D341Med (cell line): Measurements from ENCODE around the gene ORMDL1.

Experiments
- DNase-seq: peaks from one replicate; pipeline ENCODE4 v3.0.0; 2012; ENCODE audit warnings: low spot score

ORMDL1 gene, protein sequence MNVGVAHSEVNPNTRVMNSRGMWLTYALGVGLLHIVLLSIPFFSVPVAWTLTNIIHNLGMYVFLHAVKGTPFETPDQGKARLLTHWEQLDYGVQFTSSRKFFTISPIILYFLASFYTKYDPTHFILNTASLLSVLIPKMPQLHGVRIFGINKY

DNA sequence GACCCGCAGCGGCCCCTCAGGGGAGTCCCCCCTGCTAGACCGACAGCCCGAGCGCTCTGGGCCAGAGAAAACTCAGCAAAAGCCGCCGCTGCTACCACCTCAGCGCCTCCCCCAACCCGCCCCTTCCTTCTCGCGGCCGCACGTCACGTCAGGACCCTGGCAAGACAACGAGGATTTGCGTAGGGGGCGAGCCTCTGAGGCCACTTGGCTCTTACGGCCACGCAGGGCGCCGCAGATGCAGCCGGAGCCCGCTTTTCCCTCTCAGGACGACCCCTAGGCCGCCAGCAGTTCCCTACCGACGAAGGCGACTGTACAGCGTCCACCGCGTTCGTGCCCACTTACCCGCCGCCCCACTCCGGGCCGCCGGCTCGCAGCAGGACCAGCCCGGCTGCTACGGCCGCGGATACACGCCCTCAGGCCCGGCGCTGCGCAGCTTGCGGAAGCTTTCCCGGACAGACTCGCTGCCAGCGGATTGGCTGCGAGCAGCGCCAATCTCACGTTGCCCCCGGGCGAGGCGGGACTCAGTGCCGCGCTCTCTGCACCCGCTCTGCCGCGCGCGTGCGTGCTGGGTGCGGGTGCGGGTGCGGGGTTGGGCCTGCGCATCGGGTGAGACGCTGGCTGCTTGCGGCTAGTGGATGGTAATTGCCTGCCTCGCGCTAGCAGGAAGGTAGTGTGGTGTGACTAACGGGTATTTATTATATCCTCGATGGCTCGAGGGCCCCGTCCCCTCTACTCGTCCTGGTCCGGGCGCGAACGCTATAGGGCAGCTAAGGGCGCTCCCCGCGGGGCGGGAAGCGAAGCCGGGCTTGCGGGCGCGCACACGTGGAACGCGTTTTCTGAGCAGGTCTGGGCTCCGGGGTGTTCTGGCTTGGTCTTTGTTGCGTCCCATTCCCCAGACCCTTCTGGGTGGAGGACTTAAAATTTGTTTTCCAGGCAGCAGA, at the start of gene ORMDL1, which contains the start of gene PMS1:
Gene ORMDL1 (minus strand): TSS at position 413 of the 941 bp plus-strand sequence. CDS start 1,744 bp downstream, outside the sequence.
Gene PMS1 (plus strand): TSS at position 524 of the 941 bp plus-strand sequence. CDS start 7,360 bp downstream, outside the sequence.
- peak; percentile 98 for DNase-seq

DNA sequence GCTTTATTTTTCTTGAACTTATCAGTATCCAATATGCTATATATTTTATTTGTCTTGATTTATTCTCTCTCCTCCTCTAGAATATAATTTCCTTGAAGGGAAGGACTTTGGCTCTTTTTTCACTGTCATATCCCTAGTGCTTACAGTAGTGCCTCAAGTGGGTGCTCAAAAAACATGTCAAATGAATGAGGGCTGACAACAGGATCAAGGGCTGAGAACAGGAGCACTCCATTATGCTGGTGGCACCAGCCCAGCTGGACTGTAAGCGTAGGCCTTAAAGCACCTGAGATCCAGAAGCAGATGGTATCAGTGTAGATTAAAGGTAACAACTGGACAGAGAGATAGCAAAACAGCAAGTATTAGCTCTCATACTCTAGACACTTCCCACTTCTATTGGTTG, 46.4 kb upstream of the ORMDL1 start:
- DNase-seq: no peak

DNA sequence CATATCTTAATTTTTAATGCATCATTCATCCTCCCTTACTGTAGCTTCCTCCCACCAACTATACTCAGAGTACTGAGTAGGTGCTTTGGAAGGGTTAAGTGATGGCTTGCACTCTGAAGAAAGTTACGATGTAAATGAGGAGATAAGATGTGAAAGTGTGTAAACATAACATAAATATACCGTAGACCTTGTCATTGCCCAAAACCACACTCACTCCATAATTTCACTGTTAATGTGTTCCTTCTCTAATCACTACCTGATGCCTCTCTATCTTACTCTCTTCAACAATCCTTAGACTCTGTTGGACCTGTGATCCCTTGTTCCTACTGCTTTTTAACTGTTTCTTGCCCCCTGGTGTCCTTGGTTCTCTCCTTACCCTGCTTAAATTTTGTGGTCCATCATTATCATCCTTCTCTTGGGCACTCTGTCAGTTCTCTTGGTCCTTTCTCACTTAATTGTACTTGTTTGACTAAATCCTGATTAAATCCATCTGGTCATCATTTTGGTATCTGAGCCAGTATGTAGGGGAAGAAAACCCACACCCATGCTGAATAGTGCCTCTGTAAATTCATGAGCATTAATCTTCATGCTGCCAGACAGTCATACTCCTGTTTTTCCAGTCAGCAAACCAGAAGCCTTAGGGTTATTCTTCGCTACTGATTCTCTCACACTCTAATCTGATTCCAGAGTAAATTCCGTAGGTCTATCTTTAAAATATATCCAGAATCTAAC, 45.1 kb upstream of the ORMDL1 start:
- DNase-seq: no peak

DNA sequence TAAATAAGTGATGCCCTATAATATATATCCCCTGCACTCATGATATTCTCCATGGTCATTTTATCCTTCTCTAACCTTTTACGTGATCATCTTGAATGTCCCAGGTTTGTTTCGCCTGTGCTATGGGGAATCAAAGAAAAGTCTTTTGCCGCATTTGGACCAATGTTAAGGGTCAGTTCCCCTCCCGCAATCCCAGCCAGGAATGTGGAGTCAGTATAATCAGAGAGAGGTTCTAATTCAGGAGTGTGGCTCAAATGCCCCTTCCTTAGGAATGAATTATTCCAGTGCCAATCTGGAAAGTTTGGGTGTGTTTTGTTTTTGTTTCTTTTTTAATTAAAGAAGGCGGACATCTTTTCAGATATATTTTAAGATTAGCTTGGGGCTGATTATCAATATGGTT, 41.9 kb upstream of the ORMDL1 start:
- DNase-seq: no peak

DNA sequence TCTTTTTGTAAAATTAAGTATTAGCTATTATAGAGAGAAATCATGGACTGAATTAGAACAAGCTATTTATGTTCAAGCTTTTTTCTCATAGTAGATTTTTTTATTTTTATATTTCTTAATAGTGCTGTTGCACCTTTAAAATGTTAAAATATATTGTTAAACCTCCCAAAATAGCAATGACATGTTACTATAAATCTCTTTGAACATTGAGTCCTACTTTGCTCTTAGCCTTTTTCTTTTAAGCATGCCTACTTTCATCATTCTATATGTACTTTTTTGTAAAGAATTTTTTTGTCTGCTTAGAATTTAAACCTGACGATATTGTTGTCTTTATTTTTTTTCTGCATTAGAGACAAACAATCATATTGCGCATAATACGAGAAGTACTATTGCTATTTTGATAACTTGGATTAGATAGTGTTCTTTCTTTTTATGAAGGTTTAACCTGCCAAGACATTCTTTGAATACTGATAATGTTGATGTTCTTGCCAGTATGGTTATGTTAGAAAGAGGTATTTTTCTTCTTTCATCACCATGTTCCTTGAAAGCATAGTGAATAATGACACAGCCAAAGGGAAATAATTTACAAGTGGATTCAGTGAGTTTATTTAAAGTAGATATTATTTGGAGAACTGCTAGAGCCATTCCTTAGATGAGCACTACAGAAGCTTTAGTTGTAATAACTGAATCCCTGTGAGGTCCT, 40.7 kb upstream of the ORMDL1 start:
- no peak for DNase-seq

DNA sequence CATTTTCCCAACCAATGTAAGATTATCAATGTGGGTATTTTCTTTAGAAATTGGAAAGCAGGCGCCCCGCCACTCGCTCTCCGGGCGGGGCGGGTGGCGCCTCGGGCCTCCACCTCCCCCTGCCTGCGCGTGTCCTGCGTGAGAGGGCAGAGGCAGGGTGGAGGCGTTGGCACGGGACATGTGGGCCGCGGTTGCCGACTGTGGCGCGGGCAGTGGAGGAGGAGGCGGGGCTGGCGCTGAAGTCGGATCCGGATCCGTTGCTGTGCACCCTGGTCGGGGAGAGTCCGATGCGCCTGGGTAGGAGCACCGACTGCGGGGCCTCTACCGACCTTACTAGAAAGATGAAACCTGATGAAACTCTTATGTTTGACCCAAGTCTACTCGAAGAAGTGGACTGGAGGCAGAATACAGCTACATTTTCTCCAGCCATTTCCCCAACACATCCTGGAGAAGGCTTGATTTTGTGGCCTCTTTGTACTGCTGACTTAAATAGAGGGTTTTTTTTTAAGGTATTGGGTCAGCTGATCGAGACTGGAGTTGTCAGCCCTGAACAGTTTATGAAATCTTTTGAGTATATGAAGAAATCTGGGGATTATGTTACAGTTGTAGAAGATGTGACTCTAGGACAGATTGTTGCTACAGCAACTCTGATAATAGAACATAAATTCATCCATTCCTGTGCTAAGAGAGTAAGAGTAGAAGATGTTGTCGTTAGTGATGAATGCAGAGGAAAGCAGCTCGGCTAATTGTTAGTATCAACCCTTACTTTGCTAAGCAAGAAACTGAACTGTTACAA, 38.0 kb upstream of the ORMDL1 start:
- DNase-seq: peak; percentile 17

DNA sequence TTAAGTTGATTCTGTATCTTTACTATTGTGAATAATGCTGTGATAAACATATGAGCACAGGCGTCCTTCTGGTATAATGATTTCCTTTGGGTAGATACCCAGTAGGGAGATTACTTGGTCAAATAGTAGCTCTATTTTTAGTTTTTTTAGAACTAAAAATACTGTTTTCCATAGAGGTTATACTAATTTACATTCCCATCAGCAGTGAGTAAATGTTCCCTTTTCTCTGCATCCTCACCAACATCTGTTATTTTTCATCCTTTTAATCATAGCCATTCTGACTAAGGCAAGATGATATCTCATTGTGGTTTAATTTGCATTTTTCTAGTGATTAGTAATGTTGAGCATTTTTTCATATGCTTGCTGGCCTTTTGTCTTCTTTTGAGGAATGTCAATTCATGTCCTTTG, 35.2 kb upstream of the ORMDL1 start:
- no peak for DNase-seq

DNA sequence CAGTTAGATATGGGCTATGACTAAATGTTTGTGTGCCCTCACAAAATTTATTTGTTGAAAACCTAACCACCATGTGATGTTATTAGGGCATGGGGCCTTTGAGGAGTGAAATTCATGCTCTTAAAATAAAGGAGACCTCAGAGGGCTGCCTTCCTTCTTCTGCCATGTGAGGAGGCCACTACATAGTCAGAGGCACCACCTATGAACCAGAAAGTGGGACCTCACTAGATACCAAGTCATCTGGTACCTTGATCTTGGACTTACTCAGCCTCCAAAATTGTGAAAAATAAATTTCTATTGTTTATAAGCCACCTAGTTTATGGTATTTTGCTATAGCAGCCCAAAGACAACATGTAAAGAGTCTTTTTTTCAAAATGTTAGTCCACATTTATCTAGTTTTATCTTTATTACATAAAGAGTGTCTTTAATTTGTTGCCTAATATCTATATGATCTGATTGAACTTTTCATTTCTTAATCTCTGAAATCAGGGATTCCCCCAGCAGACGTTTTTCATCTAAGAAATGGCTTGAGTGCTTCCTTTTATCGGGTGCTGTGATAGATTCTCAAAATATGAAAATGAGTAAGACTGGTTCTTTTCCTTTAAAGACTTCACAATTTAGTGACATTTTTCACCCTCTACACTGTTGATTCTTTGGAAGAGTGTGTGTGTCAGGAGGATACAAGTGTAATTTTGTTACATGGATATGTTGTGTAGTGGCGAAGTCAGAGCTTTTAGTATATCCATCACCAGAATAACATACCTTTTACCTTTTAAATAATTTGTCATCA, 34.3 kb upstream of the ORMDL1 start:
- DNase-seq: no peak

DNA sequence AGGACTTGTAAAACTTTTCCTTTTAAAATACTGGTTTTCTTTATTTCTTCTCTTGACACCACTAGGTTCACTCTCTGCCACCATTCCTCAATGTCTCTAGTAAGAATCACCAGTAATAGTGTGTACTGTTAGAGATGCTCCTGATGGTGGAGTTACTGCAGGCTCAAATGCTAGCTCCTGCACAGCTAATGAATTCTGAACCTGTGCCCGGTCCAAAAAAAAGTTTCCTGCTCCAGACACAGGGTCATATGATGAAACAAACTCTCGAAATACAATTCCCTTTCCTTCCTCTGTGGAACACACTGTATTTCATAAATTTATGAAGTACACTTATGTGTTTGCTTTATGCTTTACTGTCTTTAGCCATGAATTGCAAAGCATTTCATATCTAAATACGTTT, 19.3 kb upstream of the ORMDL1 start:
- DNase-seq: no peak

DNA sequence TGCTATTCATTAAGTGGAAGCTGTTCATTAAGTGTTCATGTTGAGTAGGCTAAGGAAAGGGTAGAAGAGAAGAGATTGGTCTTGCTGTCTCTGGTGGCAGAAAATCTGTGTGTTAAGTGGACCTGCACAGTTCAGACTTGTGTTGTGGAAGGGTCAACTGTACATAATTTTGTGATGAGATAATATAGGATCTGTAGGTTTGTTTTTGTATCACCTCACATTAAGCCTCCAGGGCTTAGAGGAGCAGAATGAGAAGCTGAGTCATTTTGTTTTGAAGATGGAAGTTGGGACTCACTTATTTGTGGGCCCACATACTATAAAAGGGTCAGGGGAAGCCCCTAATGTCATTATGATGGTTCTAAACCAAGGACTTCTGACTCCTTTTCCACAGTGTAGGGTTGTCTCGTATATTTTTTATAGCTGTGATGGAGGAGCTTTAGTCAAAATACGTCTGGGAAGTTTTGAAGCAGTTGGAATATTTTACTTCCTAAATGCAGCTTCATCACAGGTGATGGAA, 18.3 kb upstream of the ORMDL1 start:
- DNase-seq: no peak

DNA sequence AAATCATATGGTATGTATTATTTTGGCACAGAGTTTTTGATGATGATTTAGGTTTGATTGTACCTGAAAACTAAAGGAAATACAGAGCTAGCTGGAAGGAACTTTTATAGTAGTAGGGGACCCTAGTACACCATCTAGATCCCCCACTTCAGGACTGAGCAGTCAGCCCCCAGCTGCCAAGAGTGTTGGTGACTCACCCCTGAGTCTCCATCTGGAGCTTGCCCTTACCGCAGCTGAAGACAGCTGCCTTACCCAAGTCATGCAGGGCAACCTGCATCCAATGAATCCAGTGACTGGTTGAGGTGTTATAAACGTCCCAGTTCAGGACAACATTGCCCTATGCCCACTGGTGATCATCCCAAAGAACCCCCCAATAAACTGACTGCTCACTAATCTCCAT, 15.4 kb upstream of the ORMDL1 start:
- DNase-seq: no peak

DNA sequence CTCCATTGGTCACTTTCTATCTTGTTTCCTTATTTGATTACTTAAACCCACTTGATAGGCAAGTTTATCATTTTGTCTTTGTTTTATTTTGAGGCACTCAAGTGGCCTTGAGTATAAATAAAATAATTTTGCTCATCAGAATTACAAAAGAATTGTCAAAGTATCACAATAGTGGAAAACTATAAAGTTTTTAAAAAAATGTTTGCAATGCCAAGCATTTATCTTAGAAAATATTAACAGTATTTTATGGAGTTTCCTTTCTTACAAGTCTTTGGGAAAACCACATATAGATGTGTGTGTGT, 14.8 kb upstream of the ORMDL1 start:
- no peak for DNase-seq

DNA sequence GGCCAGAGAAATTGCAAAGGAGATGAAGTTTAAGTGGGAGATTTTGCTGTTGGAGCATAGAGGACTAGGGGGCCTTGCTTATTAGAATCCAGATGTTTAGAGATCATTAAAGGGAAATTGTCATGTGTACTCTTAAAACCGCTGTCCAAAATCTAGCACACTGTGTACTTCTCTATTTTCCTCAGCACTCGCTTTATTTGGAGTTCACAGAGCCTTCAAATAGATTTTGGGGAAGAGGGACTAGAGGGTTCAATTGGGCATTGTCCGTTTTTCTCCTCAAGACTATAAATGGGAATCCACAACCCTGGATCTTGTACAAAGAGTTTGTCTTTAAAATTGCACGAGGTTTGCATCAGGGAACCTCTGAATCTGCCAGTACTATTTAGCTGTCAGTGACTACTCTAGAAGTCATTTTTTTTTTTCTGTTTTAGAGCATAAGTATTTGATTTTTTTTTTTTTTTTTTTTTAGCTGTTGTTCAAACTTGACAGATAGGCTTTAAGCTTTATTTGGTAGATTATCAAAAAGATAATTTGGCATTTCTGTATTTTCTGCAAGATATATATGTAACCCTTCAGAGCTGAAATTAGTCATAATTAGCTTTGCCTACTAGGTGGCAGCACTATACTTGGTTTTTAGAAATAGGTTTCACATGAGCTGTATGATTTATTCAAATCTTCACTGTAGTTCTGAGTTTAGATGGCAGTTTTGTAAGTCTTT, 14.3 kb upstream of the ORMDL1 start:
- DNase-seq: peak; percentile 26

DNA sequence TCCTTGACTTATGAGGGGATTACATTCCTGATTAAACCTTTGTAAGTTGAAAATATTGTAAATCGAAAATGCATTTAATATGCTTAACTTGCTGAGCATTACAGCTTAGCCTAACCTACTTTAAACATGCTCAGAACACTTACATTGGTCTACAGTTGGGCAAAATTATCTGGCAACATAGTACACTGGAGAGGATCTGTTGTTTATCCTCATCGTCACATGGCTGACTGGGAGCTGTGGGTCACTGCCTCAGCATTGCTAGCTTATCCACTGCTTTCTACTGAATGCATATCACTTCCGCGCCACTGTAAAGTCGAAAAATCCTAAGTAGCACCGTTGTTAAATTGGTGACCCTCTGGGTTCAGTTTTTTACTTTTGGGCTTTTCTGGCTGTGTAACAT, 13.8 kb upstream of the ORMDL1 start:
- DNase-seq: no peak

DNA sequence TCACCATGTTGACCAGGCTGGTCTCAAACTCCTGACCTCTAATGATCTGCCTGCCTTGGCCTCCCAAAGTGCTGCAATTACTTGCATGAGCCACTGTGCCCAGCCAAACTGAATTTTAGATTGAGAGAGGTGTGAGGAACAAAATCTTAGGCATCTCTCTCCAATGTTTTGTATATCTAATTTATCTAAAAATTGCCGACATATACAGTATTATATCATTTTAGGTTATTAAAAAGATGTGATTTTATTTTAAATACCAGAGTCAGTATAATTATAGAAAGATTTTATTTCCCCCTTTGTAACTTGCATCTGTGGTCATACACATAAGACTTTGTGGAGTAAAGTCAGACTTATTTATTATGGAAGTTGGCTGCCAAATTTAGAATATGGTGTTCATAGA, 10.2 kb upstream of the ORMDL1 start:
- no peak for DNase-seq

DNA sequence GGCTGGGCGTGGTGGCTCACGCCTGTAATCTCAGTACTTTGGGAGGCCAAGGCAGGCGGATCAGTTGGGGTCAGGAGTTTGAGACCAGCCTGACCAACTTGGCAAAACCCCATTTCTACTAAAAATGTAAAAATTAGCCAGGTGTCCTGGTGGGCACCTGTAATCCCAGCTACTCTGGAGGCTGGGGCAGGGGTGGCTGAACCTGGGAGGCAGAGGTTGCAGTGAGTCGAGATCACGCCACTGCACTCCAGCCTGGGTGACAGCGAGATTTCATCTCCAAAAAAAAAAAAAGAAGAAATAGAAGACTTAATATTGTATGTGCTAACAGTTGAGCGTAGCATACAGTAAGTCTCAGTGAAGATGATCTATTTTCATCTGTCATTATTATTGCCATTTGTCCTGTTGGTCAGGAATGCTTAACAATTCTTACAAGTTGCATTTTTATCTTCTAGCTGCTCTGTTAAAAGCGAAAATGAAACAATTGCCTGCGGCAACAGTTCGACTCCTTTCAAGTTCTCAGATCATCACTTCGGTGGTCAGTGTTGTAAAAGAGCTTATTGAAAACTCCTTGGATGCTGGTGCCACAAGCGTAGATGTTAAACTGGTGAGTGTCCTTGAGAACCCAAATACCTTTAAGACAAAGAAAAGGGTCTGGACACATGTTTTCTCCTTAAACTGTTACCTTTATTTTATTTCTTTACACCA, 7.4 kb upstream of the ORMDL1 start:
- DNase-seq: no peak

DNA sequence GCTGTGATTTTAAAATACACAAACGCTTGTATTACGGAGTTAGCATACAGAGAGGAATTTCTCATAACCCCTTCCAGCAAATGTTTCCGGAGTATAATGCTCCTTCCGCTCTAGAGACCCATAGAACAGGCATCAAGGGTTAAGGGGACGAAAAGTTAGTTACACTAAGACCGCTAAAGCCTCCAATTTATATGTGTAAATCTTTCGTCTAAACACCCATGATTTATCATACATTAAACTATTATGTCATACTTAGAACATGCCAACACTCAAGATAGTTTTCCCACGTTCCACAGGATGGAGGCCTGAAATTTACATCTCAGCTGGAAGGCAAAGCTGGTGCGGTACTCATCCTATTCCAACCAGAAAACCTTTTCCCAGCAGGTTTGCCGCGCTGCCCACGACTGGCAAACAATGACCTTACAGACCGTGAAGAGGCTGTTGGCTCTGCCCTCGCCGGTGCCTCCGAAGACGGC, 650 bp downstream of the ORMDL1 start:
- DNase-seq: peak; percentile 12

DNA sequence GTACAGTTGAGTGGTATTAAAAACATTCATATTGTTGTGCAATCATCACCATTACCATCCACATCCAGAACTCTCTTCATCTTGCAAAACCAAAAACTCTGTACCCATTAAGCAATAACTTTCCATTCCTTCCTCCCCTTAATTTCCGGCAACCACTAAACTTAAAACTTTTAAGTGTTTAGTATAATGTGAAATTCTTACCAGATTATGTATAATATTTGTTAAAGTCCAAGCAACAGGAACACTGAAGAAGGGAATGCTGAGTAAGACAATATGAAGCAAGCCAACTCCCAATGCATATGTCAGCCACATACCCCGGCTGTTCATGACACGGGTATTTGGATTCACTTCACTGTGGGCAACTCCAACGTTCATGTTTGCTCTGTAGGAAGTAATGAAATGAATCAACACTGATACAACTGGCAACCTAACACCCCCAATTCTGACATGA, 1.9 kb downstream of the ORMDL1 start:
- no peak for DNase-seq

DNA sequence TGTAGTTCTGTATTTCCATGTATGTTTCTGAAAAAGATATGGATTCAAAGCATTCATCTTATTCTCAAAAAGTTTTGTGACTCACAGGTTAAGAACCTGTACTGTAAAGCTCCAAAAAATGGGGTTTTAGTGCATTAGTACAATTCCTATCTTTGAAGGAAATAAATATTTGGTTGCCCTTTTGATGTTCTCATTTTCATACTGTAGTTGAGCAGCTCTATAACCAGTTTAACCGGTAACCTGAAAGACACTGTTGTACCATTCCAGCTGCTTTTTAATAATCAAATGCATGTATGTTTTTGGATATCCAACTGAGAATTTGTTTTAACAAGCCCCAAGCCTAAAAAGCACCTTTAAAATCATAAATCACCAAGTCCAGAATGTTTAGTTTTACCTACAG, 11.9 kb downstream of the ORMDL1 start:
- DNase-seq: no peak
